H1 (cell line): Measurements from ENCODE around the gene CHST9. TPM values are rescaled to one million over a fixed set of nuclear protein-coding genes. Genes with fewer than 3 reads are reported as not detected.

Experiments used
- RBBP5 ChIP-seq: IDR thresholded peaks from 2 replicates; pipeline ENCODE4 v1.7.1; 2012; ENCODE audit warnings: low read depth, mild to moderate bottlenecking, inconsistent platforms, low read length, moderate library complexity, borderline replicate concordance
- SRF ChIP-seq: IDR thresholded peaks from 2 replicates; pipeline ENCODE4 v1.6.1; 2011; ENCODE audit warnings: mild to moderate bottlenecking, low read depth, low read length, moderate library complexity
- polyA plus RNA-seq, 7 experiments: library from polyadenylated mRNA; depleted of rRNA in 3 of 7; stranded (reverse) in 5 of 7; unstranded in 2 of 7; fragments of >200 nt in 5 of 7; fragments of 200-250 nt in 2 of 7; gene quantifications; 1 replicate in 5 of 7; 2 replicates in 1 of 7; 4 replicates in 1 of 7; pipeline versions ENCODE4 v1.2.1 to v1.2.3, GENCODE V29; 2011 to 2013; ENCODE audit warnings: missing spikeins in 2 of 7, mixed read lengths in 2 of 7
- total RNA-seq: library from RNA; stranded (reverse); fragmentation: NEBNext Ultra II Directional; extraction: Animal tissue kit (Norgen Biotek cat#: 25700); gene quantifications from 2 replicates; pipeline ENCODE4 v1.2.1, GENCODE V29; 2021

CHST9 gene
- total and polyA plus RNA-seq, 2 of the 8 experiments (the other 6 are each of a cell fraction or from before 2014, with no cell fraction given): 3.2 to 24.3 TPM

- TF ChIP-seq RBBP5 (no peak), SRF (no peak)
These were observed 315.5 kb downstream of the CHST9 start (continued) for GRCh38 chr18:26869640-26870039.
